DMS79 (cell line): ENCODE results near the gene SMYD1.

ENCODE experiments used
- DNase-seq: peaks from one replicate; lab custom pipeline; 2025; lab: John Stamatoyannopoulos, UW

Gene SMYD1

GRCh38 chr2:88087073-88087472 is 19.4 kb downstream of the SMYD1 start:
- no peak for DNase-seq

- DNase-seq = no peak
Observed at GRCh38 chr2:88087763-88088162, 20.1 kb downstream of the SMYD1 start.

GRCh38 chr2:88088999-88089398 is 21.4 kb downstream of the SMYD1 start:
- DNase-seq = no peak

GRCh38 chr2:88090446-88091283 is 23.0 kb downstream of the SMYD1 start:
- no peak for DNase-seq

- no peak for DNase-seq
Observed at GRCh38 chr2:88091943-88092342, 24.3 kb downstream of the SMYD1 start.

- DNase-seq = no peak
Observed at GRCh38 chr2:88092773-88093172, 25.1 kb downstream of the SMYD1 start.

GRCh38 chr2:88095022-88095421 is 27.4 kb downstream of the SMYD1 start:
- DNase-seq = no peak

GRCh38 chr2:88096708-88097107 is 29.1 kb downstream of the SMYD1 start:
- no peak for DNase-seq

- no peak for DNase-seq
Observed at GRCh38 chr2:88097192-88097591, 29.6 kb downstream of the SMYD1 start.

- no peak for DNase-seq
Observed at GRCh38 chr2:88097891-88098557, 30.4 kb downstream of the SMYD1 start.

- DNase-seq = no peak
Observed at GRCh38 chr2:88098558-88098900, 30.9 kb downstream of the SMYD1 start.

GRCh38 chr2:88099798-88100488 is 32.3 kb downstream of the SMYD1 start:
- DNase-seq = no peak

GRCh38 chr2:88100489-88100858 is 32.8 kb downstream of the SMYD1 start:
- DNase-seq = no peak

GRCh38 chr2:88108796-88109195 is 41.2 kb downstream of the SMYD1 start:
- no peak for DNase-seq

- DNase-seq = no peak
Observed at GRCh38 chr2:88110830-88111229, 43.2 kb downstream of the SMYD1 start.

GRCh38 chr2:88113069-88113468 is 45.4 kb downstream of the SMYD1 start:
- no peak for DNase-seq

- DNase-seq = no peak
Observed at GRCh38 chr2:88114889-88115288, 47.3 kb downstream of the SMYD1 start.

GRCh38 chr2:88115825-88116518 is 48.3 kb downstream of the SMYD1 start:
- no peak for DNase-seq

GRCh38 chr2:88116669-88117432 is 49.2 kb downstream of the SMYD1 start:
- no peak for DNase-seq

- DNase-seq = no peak
Observed at GRCh38 chr2:88117973-88118372, 50.3 kb downstream of the SMYD1 start.

GRCh38 chr2:88121678-88122077 is 54.1 kb downstream of the SMYD1 start:
- no peak for DNase-seq
